SU-DHL-6 (cell line): ENCODE data around the gene MASP2.

Experiments
- CTCF ChIP-seq: fragments of 200-600 bp; sonication (generic); IDR thresholded peaks from one replicate; pipeline ENCODE4 v1.5.1; 2017; ENCODE audit warnings: antibody characterized with exemption, mild to moderate bottlenecking, low read length, moderate library complexity; ENCODE audit not compliant: insufficient read depth, poor library complexity, severe bottlenecking
- EZH2phosphoT487 ChIP-seq: fragments of 200-600 bp; sonication (generic), shearing (Covaris generic); conservative IDR thresholded peaks from 2 replicates; pipeline ENCODE4 v1.6.1; 2018; ENCODE audit warnings: mild to moderate bottlenecking, antibody characterized with exemption, low read length, moderate library complexity, mixed read lengths

GRCh38 chr1:11051781-11052511 is 4.9 kb upstream of the MASP2 start:
- TF ChIP-seq EZH2phosphoT487 (no peak), CTCF (no peak)
